Anterior cingulate cortex (tissue), 58 donors: ENCODE data around the gene NDUFAF3.

ENCODE experiments used
- DNase-seq, 58 donors: peaks; one replicate each; lab custom pipeline; 2025; lab: John Stamatoyannopoulos, UW

NDUFAF3 gene

DNA sequence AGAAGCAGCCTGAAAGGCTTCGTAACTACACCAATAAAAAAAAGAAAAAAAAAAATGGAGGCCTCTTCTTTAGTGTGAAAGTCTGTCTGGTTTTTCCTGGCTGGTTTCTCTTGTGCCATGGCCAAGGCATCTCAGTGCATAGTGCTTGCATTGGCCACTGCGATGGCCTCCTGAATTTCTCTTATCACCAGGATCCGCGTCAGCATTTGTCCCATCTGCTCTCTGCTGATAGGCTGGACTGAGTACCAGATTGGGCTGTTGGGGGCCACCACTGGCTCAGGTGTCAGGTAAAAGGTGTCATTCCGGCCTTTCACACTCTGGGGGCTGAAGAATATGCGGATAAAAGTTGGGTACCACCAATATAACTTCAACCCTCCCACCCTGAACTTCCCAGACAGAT is 8.4 kb downstream of the NDUFAF3 start:
- DNase-seq, result no peak

DNA sequence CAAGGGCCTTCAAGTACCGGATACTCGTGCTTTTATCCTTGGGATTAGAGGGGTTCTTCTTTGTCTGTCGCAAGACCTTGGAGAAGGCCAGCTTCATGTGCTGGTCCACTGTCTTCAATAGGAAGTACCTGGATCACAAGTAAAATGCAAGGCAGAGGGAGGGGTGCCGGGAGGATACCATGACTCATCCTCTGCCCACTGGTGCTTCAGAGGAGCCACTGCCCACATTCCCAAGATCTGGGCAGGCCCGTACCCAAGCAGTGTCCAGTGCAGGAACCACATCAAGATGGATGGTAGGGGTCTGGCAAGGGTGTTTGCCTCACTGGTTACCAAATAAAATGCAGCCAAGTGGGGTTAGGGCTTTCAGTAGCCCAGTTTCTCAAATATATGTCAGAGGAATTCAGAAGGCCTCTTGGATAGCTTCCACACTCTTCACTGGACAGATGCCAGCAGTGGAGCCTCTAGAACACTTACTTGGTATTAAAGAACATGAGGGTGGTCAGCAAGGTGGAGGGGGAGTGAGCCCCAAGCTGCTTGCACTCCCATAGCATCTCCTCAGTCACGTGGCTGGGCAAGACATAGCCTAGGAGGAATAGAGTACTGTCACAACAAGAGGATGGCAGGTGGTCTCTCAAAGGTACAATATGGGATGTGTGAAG is 10.9 kb downstream of the NDUFAF3 start:
- no peak for DNase-seq

DNA sequence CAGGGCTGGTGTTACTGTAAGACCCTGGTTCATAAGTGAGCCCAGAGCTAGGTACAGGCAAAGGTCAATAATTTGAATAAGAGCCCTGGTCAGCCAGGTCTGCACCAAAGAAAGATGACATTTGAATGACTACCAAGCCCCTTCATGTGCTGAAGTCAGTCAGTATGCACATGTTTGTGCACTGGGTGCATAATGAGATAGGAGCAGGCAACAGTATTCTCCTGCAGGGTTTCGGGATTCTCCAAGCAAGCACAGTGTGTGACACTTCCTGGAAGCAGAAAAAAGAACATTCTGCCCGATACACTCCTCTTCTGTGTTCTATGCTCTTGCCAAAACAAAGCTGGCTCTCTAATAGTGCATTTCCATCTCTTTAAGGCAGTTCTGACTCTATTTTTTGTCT is 12.7 kb downstream of the NDUFAF3 start:
- no peak for DNase-seq

GRCh38 chr3:49035281-49035680 is 13.4 kb downstream of the NDUFAF3 start:
- DNase-seq, result no peak

DNA sequence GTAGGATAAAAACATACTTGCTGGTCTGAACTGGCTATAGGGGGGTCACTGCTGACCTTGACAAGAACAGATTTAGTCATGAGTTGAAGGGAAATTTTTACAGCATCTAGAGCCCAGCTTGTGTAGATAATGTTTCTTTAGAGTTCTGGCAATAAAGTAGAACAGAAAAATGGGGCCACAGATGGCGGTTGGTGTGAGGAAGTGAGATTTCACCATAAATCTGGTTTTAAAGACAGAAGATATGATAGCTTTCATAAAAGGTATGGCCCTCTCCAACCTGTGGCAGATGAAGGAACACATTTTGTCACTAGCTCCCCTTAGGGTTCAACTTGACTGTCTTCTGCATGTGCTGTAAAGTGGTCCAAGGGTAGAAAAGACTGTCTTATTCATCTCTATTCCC is 31.6 kb downstream of the NDUFAF3 start:
- peak in 1 of 58 donors; percentile 2 for DNase-seq

DNA sequence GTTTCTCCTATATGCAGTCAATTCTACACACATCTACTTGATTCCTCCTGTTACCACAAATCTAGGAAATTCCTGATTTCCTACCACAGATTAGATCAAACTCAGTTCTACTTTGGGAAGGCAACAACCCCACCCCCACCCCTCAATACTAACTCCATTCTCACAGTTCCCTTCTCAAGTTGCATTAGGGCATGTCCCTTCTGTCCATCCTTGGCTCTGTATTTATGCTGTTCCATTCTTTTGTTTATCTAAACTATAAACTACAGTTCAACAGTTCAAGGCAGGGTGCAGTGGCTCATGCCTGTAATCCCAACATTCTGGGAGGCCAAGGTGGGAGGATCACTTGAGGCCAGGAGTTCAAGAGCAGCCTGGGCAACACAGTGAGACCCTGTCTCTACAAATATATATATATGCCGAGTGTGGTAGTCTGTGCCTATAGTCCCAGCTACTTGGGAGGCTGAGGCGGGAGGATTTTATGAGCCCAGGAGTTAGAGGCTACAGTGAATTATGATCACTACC is 32.5 kb downstream of the NDUFAF3 start:
- no peak for DNase-seq

DNA sequence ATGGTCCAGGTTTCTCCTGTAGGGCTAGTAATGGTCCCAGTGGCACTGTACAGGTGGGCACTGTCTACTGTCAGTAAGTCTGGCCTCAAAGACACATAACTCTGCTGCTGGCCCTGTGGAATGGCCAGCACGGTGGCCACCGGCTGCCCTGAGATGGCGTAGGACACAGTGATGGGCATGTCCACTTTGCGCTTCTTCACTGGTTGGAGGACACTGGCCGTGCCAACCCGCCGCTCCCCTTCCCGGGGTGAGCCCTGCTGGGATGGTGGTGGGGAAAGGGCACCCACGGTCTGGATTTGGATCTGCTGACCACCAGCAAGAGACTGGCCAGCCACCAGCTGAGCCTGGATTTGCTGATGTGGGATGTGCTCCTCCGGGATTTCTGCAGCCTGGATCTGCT is 35.3 kb downstream of the NDUFAF3 start:
- DNase-seq, result no peak

- DNase-seq, result no peak
These were observed 36.1 kb downstream of the NDUFAF3 start for GRCh38 chr3:49058011-49058410.
